Natural killer cell (primary cell): ENCODE results near the gene LNX1. TPM values are rescaled to one million over a fixed set of nuclear protein-coding genes. Genes with fewer than 3 reads are reported as not detected.

Experiments used
- ATAC-seq, 3 donors: fragments of 150-1000 bp in 2 of 3; fragments of 200-7000 bp in 1 of 3; cut with Tn5 transposase; 1 replicate in 1 of 3; 2 replicates in 2 of 3; pipeline ENCODE4 v1.10.0; 2021; ENCODE audit warnings: mild to moderate bottlenecking in 2 of 3, moderate library complexity in 2 of 3
- DNase-seq, 2 donors: peaks; one replicate each; pipeline versions ENCODE4 v3.0.0 to v3.0.0-alpha.2; 2013 to 2021; ENCODE audit warnings: mixed read lengths in 1 of 2
- H3K27ac ChIP-seq: one replicate; pipeline ENCODE4 v1.5.1; 2013; ENCODE audit warnings: mild to moderate bottlenecking, low read length
- H3K27me3 ChIP-seq: one replicate; pipeline ENCODE4 v1.6.1; 2013; ENCODE audit warnings: low read length; ENCODE audit not compliant: control insufficient read depth, insufficient read depth
- H3K36me3 ChIP-seq: one replicate; pipeline ENCODE4 v1.6.1; 2013; ENCODE audit warnings: low read length; ENCODE audit not compliant: control insufficient read depth, insufficient read depth
- H3K4me1 ChIP-seq: one replicate; pipeline ENCODE4 v1.6.1; 2013; ENCODE audit warnings: low read length; ENCODE audit not compliant: control insufficient read depth, insufficient read depth
- H3K4me3 ChIP-seq: one replicate; pipeline ENCODE4 v1.5.1; 2013; ENCODE audit warnings: low read length
- H3K9me3 ChIP-seq: one replicate; pipeline ENCODE4 v1.6.1; 2013; ENCODE audit warnings: low read length; ENCODE audit not compliant: control insufficient read depth, insufficient read depth
- H3K27ac Mint-ChIP-seq, 2 donors: one replicate each; pipeline ENCODE4 v1.8.0; 2022; ENCODE audit warnings: mild to moderate bottlenecking in 2 of 2, mixed read lengths in 2 of 2, moderate library complexity in 1 of 2
- H3K27me3 Mint-ChIP-seq, 2 donors: one replicate each; pipeline ENCODE4 v1.8.0; 2022; ENCODE audit warnings: low read depth in 2 of 2, mixed read lengths in 2 of 2
- H3K36me3 Mint-ChIP-seq: one replicate; pipeline ENCODE4 v1.8.0; 2022; ENCODE audit warnings: mixed read lengths
- H3K4me1 Mint-ChIP-seq, 2 donors: one replicate each; pipeline ENCODE4 v1.8.0; 2022; ENCODE audit warnings: mixed read lengths in 2 of 2
- H3K4me3 Mint-ChIP-seq: one replicate; pipeline ENCODE4 v1.8.0; 2022; ENCODE audit warnings: mild to moderate bottlenecking, moderate library complexity, mixed read lengths
- H3K9me3 Mint-ChIP-seq, 2 donors: one replicate each; pipeline ENCODE4 v1.8.0; 2022; ENCODE audit warnings: mixed read lengths in 2 of 2
- CTCF ChIP-seq: fragments of 200-600 bp; IDR thresholded peaks from one replicate; pipeline ENCODE4 v1.8.0; 2022; ENCODE audit warnings: antibody characterized with exemption
- WGBS: methylation state at CpG from one replicate; pipeline ENCODE4 v1.1.7; 2013; ENCODE audit warnings: missing lambda C conversion rate; ENCODE audit not compliant: insufficient coverage; 5-methylcytosine and 5-hydroxymethylcytosine counted together
- intact Hi-C: fragments of 100-400 bp; cut with micrococcal nuclease; formaldehyde crosslinking; loops from one replicate; pipeline ENCODE4 v1.14.2; 2022
- total RNA-seq, 4 donors: library from RNA; stranded (reverse); fragments of 120-200 nt in 1 of 4; gene quantifications; one replicate each; pipeline versions ENCODE4 v1.2.3 to v1.2.4, GENCODE V29; 2013 to 2022

Gene LNX1
- total RNA-seq, 3 donors from 2014 or later (not counting 1 experiment from before 2014, with no cell fraction given), result not detected

GRCh38 chr4:53556651-53557050 lies 34.6 kb downstream of the LNX1 start:
- no peaks in the 10 kb centered on the region for H3K27me3 Mint-ChIP-seq
- intact Hi-C loops, result no loop called here
- WGBS, result 81% methylated on average over 1 of the region's 2 CpGs
- DNase-seq (no peak), ATAC-seq (no peak)
- no peak for TF ChIP-seq CTCF
- no peaks in the 10 kb centered on the region for H3K4me1 ChIP-seq
- no peaks in the 10 kb centered on the region for H3K36me3 ChIP-seq
- no peak overlapping the region for H3K4me3 Mint-ChIP-seq
- H3K9me3 ChIP-seq, result no peaks in the 10 kb centered on the region
- no peaks in the 10 kb centered on the region for H3K27me3 ChIP-seq
- no peak overlapping the region for H3K27ac Mint-ChIP-seq
- no peaks in the 10 kb centered on the region for H3K36me3 Mint-ChIP-seq
- no peak overlapping the region for H3K4me3 ChIP-seq
- H3K4me1 Mint-ChIP-seq, result no peaks in the 10 kb centered on the region
- H3K9me3 Mint-ChIP-seq, result peaks cover 0 to 3% of the 10 kb centered on the region in 2 donors
- H3K27ac ChIP-seq, result no peak overlapping the region

GRCh38 chr4:53553486-53554210 lies 37.6 kb downstream of the LNX1 start:
- peaks cover 0 to 3% of the 10 kb centered on the region in 2 donors for H3K9me3 Mint-ChIP-seq
- intact Hi-C loops, result no loop called here
- Histone ChIP-seq H3K9me3 (no peaks in the 10 kb centered on the region), H3K27me3 (no peaks in the 10 kb centered on the region), H3K4me1 (no peaks in the 10 kb centered on the region), H3K36me3 (no peaks in the 10 kb centered on the region), H3K4me3 (no peak overlapping the region), H3K27ac (no peak overlapping the region)
- TF ChIP-seq CTCF, result no peak
- H3K27ac Mint-ChIP-seq, result no peak overlapping the region
- no peaks in the 10 kb centered on the region for H3K36me3 Mint-ChIP-seq
- DNase-seq (no peak), ATAC-seq (no peak)
- no peaks in the 10 kb centered on the region for H3K27me3 Mint-ChIP-seq
- no peaks in the 10 kb centered on the region for H3K4me1 Mint-ChIP-seq
- no peak overlapping the region for H3K4me3 Mint-ChIP-seq
- 91% methylated on average over 8 of the region's 9 CpGs for WGBS

- WGBS, result 100% methylated on average over 2 of the region's 3 CpGs
- H3K36me3 Mint-ChIP-seq, result no peaks in the 10 kb centered on the region
- intact Hi-C loops, result no loop called here
- H3K27me3 ChIP-seq, result no peaks in the 10 kb centered on the region
- peaks cover 0 to 3% of the 10 kb centered on the region in 2 donors for H3K9me3 Mint-ChIP-seq
- H3K27ac Mint-ChIP-seq, result no peak overlapping the region
- H3K4me1 ChIP-seq, result no peaks in the 10 kb centered on the region
- ATAC-seq, result no peak
- no peak overlapping the region for H3K27ac ChIP-seq
- DNase-seq, result no peak
- H3K4me3 Mint-ChIP-seq, result no peak overlapping the region
- no peaks in the 10 kb centered on the region for H3K9me3 ChIP-seq
- no peaks in the 10 kb centered on the region for H3K27me3 Mint-ChIP-seq
- no peaks in the 10 kb centered on the region for H3K4me1 Mint-ChIP-seq
- H3K4me3 ChIP-seq, result no peak overlapping the region
- TF ChIP-seq CTCF, result no peak
- H3K36me3 ChIP-seq, result no peaks in the 10 kb centered on the region
Measured at GRCh38 chr4:53552711-53553110, 38.6 kb downstream of the LNX1 start.

- Mint-ChIP-seq H3K4me1 (no peaks in the 10 kb centered on the region), H3K27me3 (peaks cover 0 to 5% of the 10 kb centered on the region in 2 donors), H3K4me3 (no peak overlapping the region), H3K9me3 (peaks cover 0 to 3% of the 10 kb centered on the region in 2 donors), H3K36me3 (no peaks in the 10 kb centered on the region), H3K27ac (no peak overlapping the region)
- H3K4me1 ChIP-seq, result no peaks in the 10 kb centered on the region
- H3K36me3 ChIP-seq, result no peaks in the 10 kb centered on the region
- DNase-seq (no peak), ATAC-seq (no peak)
- intact Hi-C loops, result no loop called here
- H3K27ac ChIP-seq, result no peak overlapping the region
- no peak overlapping the region for H3K4me3 ChIP-seq
- H3K9me3 ChIP-seq, result no peaks in the 10 kb centered on the region
- H3K27me3 ChIP-seq, result no peaks in the 10 kb centered on the region
- TF ChIP-seq CTCF, result no peak
- WGBS, result 87% methylated on average over 5 of the region's 6 CpGs
Measured at GRCh38 chr4:53551958-53552357, 39.3 kb downstream of the LNX1 start.
